HT-29 (cell line): ENCODE data around the gene MMD. TPM values are rescaled to one million over a fixed set of nuclear protein-coding genes. Genes with fewer than 3 reads are reported as not detected.
"Not testable (repeated sequence)": the region's sequence is repeated elsewhere in the genome, so short reads cannot be mapped to it uniquely, and the experiment has no call there.

Source experiments
- DNase-seq: peaks from one replicate; pipeline ENCODE4 v3.0.0-alpha.2; 2015; ENCODE audit warnings: low spot score
- total RNA-seq: library from RNA; depleted of rRNA; stranded (reverse); fragments of >200 nt; shearing (Covaris generic); gene quantifications from 2 replicates; pipeline ENCODE4 v1.2.3, GENCODE V29; 2014

MMD gene
- total RNA-seq, 1 experiment from 2014 or later = 20.2 TPM

DNA sequence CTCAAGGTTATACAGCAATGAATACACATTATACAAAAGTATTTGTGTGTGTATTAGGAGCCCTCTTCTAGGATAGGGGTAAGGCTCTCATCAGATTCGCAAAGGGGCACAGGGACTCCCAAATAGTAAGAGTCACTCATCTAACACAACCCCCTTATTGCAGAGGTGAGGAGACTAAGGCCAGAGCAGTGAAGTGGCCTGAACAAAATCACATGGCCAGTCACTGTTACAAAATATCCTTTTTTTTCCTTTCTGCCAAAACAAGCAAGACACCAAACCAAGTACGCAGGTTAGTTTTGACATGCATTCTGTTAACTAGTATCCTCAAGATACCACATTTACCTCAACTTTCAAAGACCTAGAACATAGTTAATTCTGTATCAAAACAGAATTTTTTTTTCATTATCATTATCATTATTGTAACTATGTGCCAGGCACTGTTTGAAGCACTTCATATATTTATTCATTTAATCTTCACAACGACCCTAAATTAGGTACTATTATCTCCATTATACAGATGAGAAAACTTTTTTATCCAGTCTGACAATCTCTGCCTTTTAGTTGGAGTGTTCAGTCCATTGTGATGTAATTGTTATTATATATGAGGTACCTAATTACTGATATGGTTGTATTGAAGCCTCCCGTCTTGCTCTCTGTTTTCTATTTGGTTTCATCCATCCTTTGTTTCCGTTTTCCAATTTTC lies 25.7 kb downstream of the MMD start:
- DNase-seq = no peak

DNA sequence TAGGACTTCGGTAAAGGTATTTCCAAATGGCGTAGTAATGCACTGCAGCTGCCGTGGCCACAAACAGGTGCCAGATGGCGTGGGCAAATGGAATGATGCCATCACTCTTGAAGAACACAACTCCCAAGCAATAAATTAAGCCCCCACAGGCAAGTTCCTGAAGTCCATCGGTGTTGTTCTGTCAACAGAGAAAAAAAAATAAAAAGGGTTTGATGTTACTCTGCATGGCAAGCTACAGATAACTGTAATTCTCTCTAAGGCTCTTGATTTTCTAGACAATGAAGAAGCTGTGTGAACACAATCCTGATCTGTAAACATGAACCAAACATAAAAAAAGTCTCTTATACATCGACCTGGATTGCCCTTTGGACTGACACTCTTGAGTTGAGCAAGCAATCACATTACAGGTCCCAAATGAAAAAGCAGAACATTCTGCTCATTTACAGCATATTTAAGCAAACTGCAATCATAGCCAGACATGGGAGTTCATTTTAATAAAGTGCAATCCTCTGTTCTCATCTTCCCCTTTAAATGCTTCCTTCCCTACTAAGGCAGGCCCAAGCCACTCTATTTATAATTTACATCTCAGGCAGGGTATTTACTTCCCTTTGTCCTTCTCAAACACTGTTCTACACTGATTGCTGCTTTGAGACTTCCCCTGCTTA lies 27.1 kb downstream of the MMD start:
- no peak for DNase-seq

DNA sequence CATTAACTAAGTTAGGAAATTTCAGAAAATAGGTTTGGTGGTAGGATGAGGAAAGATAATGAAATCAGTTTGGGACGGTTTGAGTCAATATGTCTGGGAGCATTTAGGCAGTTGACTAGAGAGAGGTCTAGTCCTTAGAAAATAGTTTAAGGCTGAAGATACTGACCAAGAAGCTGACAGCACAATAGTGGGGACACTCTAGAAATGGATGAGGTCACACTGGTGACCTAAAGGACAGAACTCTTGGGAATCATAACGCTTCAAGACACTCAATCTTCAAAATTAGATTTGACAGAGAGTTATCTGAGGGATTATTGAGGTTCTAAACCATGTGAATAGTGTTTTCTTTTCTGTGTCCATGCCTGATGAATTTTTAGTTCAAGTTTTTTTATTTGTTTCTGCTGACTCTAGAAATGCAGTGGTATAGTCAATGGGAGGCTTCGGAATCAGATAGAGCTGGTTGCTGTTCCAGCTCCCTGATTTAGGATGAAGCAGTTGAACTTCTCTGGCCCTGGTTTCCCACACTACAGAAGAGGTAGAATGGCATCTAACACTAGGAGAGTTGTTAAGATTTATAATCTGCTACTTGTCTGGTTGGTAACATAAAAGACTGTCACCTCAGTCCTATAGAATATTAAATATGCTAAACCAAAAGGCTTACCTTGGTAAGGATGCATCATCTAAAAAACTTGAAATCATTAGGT lies 29.7 kb downstream of the MMD start:
- no peak for DNase-seq

GRCh38 chr17:55391244-55391757 lies 30.3 kb downstream of the MMD start:
- no peak for DNase-seq

GRCh38 chr17:55390364-55390977 lies 31.2 kb downstream of the MMD start:
- DNase-seq = no peak

DNA sequence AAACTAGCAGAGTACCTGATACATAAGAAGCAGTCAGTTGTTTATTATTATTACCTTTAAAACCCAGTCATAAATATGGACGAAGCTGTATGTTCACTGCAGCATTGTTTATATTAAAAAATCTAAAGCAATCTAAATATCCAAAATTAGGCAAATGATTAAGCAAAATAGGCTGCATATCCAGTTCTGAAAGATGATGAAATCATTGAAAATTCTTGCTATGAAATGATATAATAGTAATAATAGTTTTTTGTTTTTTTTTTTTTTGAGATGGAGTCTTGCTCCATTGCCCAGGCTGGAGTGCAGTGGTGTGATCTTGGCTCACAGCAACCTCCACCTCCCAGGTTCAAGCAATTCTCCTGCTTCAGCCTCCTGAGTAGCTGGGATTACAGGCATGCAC lies 31.9 kb downstream of the MMD start:
- not testable (repeated sequence) for DNase-seq

DNA sequence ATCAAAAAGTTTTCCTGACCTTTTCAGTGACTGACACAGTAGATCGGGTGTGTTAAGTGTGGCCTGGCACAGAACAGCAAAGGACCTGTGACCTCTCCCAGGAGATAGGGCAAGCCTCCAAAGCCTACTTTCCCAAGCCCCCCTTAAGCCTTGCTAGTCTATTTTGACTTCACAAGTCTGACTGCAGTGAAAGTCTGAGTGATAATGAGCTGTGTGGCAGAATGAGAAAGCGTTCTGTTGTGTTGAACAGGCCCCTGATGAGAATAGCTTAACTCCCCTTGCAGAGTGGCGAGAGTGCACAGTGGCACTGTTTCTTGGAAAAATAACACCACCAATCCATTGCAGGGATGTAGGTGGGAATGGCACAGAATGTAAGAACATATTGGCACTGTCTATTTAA lies 32.8 kb downstream of the MMD start:
- no peak for DNase-seq

GRCh38 chr17:55386796-55387332 lies 34.8 kb downstream of the MMD start:
- DNase-seq = no peak

- no peak for DNase-seq
These were observed 36.9 kb downstream of the MMD start for GRCh38 chr17:55384643-55385232.

- no peak for DNase-seq
These were observed 37.6 kb downstream of the MMD start for GRCh38 chr17:55383771-55384642.

- no peak for DNase-seq
These were observed 40.4 kb downstream of the MMD start for GRCh38 chr17:55381017-55381770.

DNA sequence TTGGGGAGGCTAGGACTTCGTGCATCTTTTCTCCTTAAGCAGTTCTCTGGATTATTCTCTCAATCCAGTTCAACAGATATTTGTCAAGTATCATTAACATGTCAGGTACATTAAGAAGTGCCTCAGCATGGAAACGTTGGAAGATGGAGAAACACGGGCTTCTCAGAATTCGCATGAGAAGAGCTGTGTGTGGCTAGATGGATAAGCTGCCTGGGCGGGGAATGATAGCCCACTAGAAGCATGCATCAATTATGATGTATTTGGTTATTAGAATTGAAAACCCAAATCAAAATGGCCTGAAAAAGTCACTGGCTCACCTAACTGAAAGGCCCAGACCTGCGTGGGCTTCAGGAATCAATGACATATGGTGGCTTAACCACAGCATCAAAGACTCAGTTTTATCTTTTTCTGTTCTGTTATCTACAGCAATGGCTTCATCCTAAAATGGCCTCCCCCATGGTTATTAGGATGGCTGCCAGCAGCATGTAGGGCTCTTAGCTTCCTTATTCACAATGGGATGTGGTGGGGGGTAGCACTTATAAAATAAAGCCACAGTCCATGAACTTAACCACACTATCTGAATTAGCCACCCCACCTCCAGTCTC lies 43.9 kb downstream of the MMD start:
- DNase-seq = no peak

DNA sequence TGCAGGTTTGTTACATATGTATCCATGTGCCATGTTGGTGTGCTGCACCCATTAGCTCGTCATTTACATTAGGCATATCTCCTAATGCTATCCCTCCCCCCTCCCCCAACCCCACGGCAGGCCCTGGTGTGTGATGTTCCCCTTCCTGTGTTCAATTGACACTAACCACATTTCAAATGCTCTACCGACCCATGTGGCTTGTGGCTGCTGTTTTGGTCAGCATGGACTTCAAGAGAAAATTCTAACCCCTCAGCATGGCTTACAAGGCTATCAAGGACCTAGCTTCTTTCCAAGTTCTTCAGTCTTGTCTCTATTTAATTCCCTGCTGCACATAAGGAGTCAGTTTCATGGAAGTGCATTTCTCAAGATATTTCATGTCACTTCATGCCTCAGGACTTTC lies 52.9 kb downstream of the MMD start:
- no peak for DNase-seq

DNA sequence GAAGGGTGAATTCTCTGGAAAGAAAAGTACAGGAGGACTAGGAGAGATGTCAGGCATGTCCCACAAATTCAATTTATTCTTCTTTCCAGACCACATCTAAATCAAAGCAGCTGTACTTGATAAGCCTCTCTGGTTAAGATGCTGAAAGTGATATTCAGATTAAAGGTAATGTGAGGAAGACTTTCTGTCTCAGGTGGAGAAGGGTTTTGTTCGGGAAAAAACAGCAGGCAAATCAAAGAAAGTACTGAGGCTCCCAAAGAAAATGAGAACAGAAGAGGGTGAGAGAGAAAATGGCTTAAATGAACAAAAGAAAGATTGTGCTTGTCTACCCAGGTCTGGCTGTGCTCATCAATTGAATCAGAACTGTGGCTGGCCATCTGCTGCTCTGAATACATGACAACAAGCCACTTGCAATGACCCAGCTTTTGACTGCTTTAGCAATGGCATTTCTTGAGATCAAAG lies 55.6 kb downstream of the MMD start:
- DNase-seq = no peak

GRCh38 chr17:55363033-55363432 lies 58.6 kb downstream of the MMD start:
- no peak for DNase-seq

DNA sequence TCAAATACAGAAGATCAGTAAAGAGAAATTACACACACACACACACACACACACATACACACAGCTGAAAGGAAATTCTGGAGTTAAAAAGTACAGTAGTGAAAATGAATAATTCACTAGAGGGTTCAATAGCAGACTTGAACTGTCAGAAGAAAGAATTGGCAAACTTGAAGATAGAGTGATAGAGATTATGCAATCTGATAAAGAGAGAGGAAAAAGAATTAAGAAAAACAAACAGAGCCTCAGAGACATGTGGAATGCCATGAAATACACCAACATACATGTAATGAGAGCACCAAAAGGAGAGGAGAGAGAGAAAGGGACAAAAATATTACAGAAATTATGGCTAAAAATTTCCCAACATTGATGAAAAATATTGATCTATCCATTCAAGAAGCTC lies 60.7 kb downstream of the MMD start:
- no peak for DNase-seq

DNA sequence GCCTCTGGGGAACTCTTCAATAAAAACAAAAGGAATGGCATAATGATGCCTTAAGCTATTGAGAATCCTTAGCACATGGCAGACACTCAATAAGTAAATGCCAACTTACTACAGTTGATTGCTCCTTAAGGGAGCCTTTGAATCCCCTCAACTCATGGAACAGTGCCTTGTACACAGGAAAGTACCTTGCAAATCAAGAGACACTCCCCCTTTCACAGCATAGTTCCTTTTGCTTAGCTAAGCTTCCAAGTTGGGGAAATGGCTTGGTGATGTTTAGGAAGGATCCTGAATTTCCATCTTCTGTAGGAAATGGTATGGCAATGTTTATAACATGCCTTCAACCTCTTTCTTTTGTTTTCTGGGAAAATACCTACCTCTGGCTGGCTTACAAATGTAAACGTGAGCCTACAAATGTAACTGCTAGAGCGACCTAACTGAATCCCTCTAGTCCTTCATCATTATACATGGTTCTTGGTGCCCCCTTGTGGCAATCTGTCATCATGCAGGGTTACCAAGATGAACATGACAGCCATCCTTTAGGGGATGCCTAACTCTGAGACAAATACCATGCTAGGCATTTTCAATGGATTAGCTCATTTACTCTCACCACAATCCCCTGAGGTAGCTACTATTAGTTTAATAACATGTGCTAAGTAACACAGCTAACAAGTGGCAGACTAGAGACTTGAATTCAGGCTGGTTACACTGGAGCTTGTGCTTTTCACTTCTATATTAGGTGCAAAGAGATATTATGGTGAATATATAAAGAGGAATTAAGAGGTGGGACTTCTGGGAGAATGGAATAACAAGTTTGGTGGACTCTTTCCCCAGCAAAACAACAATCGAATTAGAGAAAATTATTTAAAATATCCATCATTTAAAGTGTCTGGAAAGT lies 65.0 kb downstream of the MMD start:
- DNase-seq = peak; percentile 94

DNA sequence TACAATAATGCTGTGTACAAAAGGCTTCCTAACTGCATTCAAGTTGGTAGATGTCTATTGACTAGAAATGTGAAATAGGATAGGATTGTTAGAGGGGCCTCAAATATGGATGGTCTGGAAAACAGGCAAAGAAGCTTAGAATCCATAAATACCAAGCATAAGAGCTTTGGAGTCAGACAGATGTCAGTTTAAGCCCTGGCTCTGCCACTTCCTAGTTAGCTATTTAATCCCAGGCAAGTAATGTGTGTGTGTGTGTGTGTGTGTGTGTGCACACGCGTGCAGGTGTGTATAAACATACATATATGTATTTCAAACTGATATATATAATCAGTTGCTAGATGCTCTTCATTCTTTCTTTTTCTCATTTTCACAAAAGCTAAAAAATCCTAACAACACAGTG lies 66.7 kb downstream of the MMD start:
- DNase-seq = no peak
